Ishikawa (cell line): ENCODE data around the gene GSTA1.

Experiments
- CEBPB ChIP-seq: IDR thresholded peaks from 2 replicates; pipeline ENCODE4 v1.6.1; 2012
- TAF1 ChIP-seq: IDR thresholded peaks from 2 replicates; pipeline ENCODE4 v1.6.1; 2012; ENCODE audit warnings: low read depth, mild to moderate bottlenecking
- YY1 ChIP-seq: IDR thresholded peaks from 2 replicates; pipeline ENCODE4 v1.6.1; 2012; ENCODE audit warnings: low read depth
- TF ChIP-seq, protein P1 (sequence below): IDR thresholded peaks from 2 replicates; pipeline ENCODE4 v1.6.1; 2012

GRCh38 chr6:52788478-52788877 lies 15.1 kb downstream of the GSTA1 start:
- TF ChIP-seq CEBPB (no peak), TAF1 (no peak), YY1 (no peak)
- TF ChIP-seq, protein P1, sequence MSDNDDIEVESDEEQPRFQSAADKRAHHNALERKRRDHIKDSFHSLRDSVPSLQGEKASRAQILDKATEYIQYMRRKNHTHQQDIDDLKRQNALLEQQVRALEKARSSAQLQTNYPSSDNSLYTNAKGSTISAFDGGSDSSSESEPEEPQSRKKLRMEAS, result no peak
